H9 (cell line): ENCODE data around the gene CRY1. TPM values are rescaled to one million over a fixed set of nuclear protein-coding genes. Genes with fewer than 3 reads are reported as not detected.

Source experiments
- DNase-seq: peaks from one replicate; pipeline ENCODE4 v3.0.0-alpha.2; 2017
- H2AFZ ChIP-seq: one replicate; pipeline ENCODE4 v1.6.1; 2013; ENCODE audit warnings: mild to moderate bottlenecking, low read length, control low read depth, moderate library complexity
- H2AK5ac ChIP-seq: 2 replicates; pipeline ENCODE4 v1.6.1; 2013; ENCODE audit warnings: low read length, control low read depth, mixed read lengths; ENCODE audit not compliant: insufficient read length
- H2BK120ac ChIP-seq: one replicate; pipeline ENCODE4 v1.6.1; 2013; ENCODE audit warnings: low read depth, mild to moderate bottlenecking, low read length, control low read depth, inconsistent platforms; ENCODE audit not compliant: poor library complexity, severe bottlenecking
- H2BK12ac ChIP-seq: 2 replicates; pipeline ENCODE4 v1.6.1; 2013; ENCODE audit warnings: low read length, control low read depth, mixed read lengths, low read depth; ENCODE audit not compliant: insufficient read length
- H2BK15ac ChIP-seq: 2 replicates; pipeline ENCODE4 v1.6.1; 2013; ENCODE audit warnings: low read depth, low read length, control low read depth
- H2BK20ac ChIP-seq: one replicate; pipeline ENCODE4 v1.6.1; 2013; ENCODE audit warnings: low read depth, mild to moderate bottlenecking, low read length, control low read depth, inconsistent platforms; ENCODE audit not compliant: poor library complexity, severe bottlenecking
- H2BK5ac ChIP-seq: 2 replicates; pipeline ENCODE4 v1.6.1; 2013; ENCODE audit warnings: low read length, control low read depth, mixed read lengths; ENCODE audit not compliant: insufficient read length
- H3K14ac ChIP-seq: 2 replicates; pipeline ENCODE4 v1.6.1; 2013; ENCODE audit warnings: low read length, control low read depth; ENCODE audit not compliant: insufficient read depth
- H3K18ac ChIP-seq: 2 replicates; pipeline ENCODE4 v1.6.1; 2013; ENCODE audit warnings: low read depth, mild to moderate bottlenecking, mixed read lengths, low read length, control low read depth; ENCODE audit not compliant: insufficient read length
- H3K23ac ChIP-seq: 2 replicates; pipeline ENCODE4 v1.6.1; 2013; ENCODE audit warnings: low read length, control low read depth, mixed read lengths, low read depth; ENCODE audit not compliant: insufficient read length
- H3K23me2 ChIP-seq: 2 replicates; pipeline ENCODE4 v1.6.1; 2013; ENCODE audit warnings: low read depth, mild to moderate bottlenecking, mixed read lengths, low read length, control low read depth; ENCODE audit not compliant: insufficient read length, poor library complexity, severe bottlenecking
- H3K27ac ChIP-seq: 2 replicates; pipeline ENCODE4 v1.5.1; 2013; ENCODE audit warnings: low read length, control low read depth, mixed read lengths, low read depth; ENCODE audit not compliant: insufficient read length
- H3K27me3 ChIP-seq: 2 replicates; pipeline ENCODE4 v1.6.1; 2013; ENCODE audit warnings: low read length, control low read depth, inconsistent platforms; ENCODE audit not compliant: insufficient read depth
- H3K4ac ChIP-seq: 2 replicates; pipeline ENCODE4 v1.6.1; 2013; ENCODE audit warnings: low read depth, mild to moderate bottlenecking, control low read depth, inconsistent platforms, low read length, moderate library complexity
- H3K4me1 ChIP-seq: 2 replicates; pipeline ENCODE4 v1.6.1; 2013; ENCODE audit warnings: low read length, control low read depth, inconsistent platforms; ENCODE audit not compliant: insufficient read depth
- H3K4me2 ChIP-seq: 2 replicates; pipeline ENCODE4 v1.6.1; 2013; ENCODE audit warnings: low read length, control low read depth, mixed read lengths; ENCODE audit not compliant: insufficient read length, insufficient read depth
- H3K56ac ChIP-seq: 2 replicates; pipeline ENCODE4 v1.6.1; 2013; ENCODE audit warnings: low read depth, mild to moderate bottlenecking, mixed read lengths, low read length, control low read depth; ENCODE audit not compliant: insufficient read length
- H3K79me1 ChIP-seq: 2 replicates; pipeline ENCODE4 v1.6.1; 2013; ENCODE audit warnings: low read depth, mild to moderate bottlenecking, moderate library complexity, low read length, control low read depth, inconsistent platforms; ENCODE audit not compliant: insufficient read depth, poor library complexity, severe bottlenecking
- H3K79me2 ChIP-seq: 2 replicates; pipeline ENCODE4 v1.6.1; 2013; ENCODE audit warnings: low read length, control low read depth, inconsistent platforms; ENCODE audit not compliant: insufficient read depth
- H3K9ac ChIP-seq: 2 replicates; pipeline ENCODE4 v1.6.1; 2013; ENCODE audit warnings: low read length, control low read depth, mixed read lengths; ENCODE audit not compliant: insufficient read length; ENCODE audit errors: extremely low read depth
- H3K9me3 ChIP-seq: one replicate; pipeline ENCODE4 v1.6.1; 2013; ENCODE audit warnings: low read depth, low read length, inconsistent platforms; ENCODE audit not compliant: control insufficient read depth
- H3T11ph ChIP-seq: one replicate; pipeline ENCODE4 v1.6.1; 2013; ENCODE audit warnings: mild to moderate bottlenecking, low read length, control low read depth, inconsistent platforms
- H4K20me1 ChIP-seq: one replicate; pipeline ENCODE4 v1.6.1; 2013; ENCODE audit not compliant: control insufficient read depth, insufficient read length, insufficient read depth
- H4K5ac ChIP-seq: 2 replicates; pipeline ENCODE4 v1.6.1; 2013; ENCODE audit warnings: low read depth, mild to moderate bottlenecking, mixed read lengths, low read length, control low read depth; ENCODE audit not compliant: insufficient read length
- H4K8ac ChIP-seq: replicated peaks from 2 replicates; pipeline ENCODE4 v1.6.1; 2013; ENCODE audit warnings: low read length, control low read depth, mixed read lengths, low read depth; ENCODE audit not compliant: insufficient read length
- H4K91ac ChIP-seq: 2 replicates; pipeline ENCODE4 v1.6.1; 2013; ENCODE audit warnings: low read depth, mild to moderate bottlenecking, moderate library complexity, mixed read lengths, low read length, control low read depth; ENCODE audit not compliant: insufficient read length
- H3K27ac Mint-ChIP-seq, 3 experiments: 2 replicates in 2 of 3; 3 replicates in 1 of 3; pipeline ENCODE4 v1.8.0; 2020 to 2021; ENCODE audit warnings: mixed read lengths in 3 of 3, mild to moderate bottlenecking in 1 of 3, moderate library complexity in 1 of 3
- H3K27me3 Mint-ChIP-seq: 2 replicates; pipeline ENCODE4 v1.8.0; 2021; ENCODE audit warnings: low read depth, mild to moderate bottlenecking, moderate library complexity, mixed read lengths
- H3K36me3 Mint-ChIP-seq, 3 experiments: 2 replicates in 2 of 3; 3 replicates in 1 of 3; pipeline ENCODE4 v1.8.0; 2020 to 2021; ENCODE audit warnings: low read depth in 3 of 3, mixed read lengths in 3 of 3; ENCODE audit not compliant: insufficient read depth in 1 of 3
- H3K4me1 Mint-ChIP-seq, 2 experiments: 2 replicates each; pipeline ENCODE4 v1.8.0; 2020; ENCODE audit warnings: mixed read lengths in 2 of 2
- H3K4me3 Mint-ChIP-seq, 2 experiments: 2 replicates in 1 of 2; 3 replicates in 1 of 2; pipeline ENCODE4 v1.8.0; 2020 to 2021; ENCODE audit warnings: mild to moderate bottlenecking in 2 of 2, mixed read lengths in 2 of 2, moderate library complexity in 1 of 2
- H3K9me3 Mint-ChIP-seq, 2 experiments: 2 replicates in 1 of 2; 3 replicates in 1 of 2; pipeline ENCODE4 v1.8.0; 2020; ENCODE audit warnings: mild to moderate bottlenecking in 2 of 2, mixed read lengths in 2 of 2, moderate library complexity in 1 of 2
- WGBS: extraction: QIAGEN DNeasy Blood & Tissue Kit; methylation state at CpG from one replicate; pipeline ENCODE4 v1.1.7; 2013; ENCODE audit warnings: missing lambda C conversion rate, low lambda C conversion rate, mixed read lengths; ENCODE audit not compliant: insufficient read length; ENCODE audit errors: extremely low coverage; 5-methylcytosine and 5-hydroxymethylcytosine counted together
- total RNA-seq: library from RNA; stranded (reverse); gene quantifications from 2 replicates; pipeline ENCODE4 v1.2.1, GENCODE V29; 2021
- TF ChIP-seq, protein P1 (sequence below): fragments of 200-600 bp; sonication (generic); conservative IDR thresholded peaks from 3 replicates; pipeline ENCODE4 v1.8.0; 2021; ENCODE audit warnings: antibody characterized with exemption, mild to moderate bottlenecking

CRY1 gene
- total RNA-seq, 1 experiment from 2014 or later, result 23.5 TPM

DNA sequence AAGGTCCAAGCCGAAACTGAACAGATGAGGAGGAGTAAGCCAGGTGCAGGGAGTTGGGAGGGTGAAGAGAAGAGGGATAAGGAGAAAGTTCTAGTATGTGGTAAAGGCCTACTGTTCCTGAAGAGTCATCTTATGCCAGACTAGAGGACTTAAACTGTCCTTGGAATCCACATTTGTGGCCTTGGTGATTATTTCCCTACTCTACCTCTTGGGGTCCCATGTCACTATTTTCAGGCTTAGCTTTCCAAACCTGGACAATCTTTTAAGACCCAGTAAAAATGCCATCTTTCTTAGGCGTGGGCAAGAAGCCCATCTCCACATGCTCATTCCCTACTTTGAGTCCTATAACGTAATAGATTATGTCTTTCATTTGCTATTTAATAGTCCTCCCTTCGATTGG lies 40.1 kb upstream of the CRY1 start:
- peaks cover 21 to 22% of the 10 kb centered on the region in 2 experiments for H3K4me1 Mint-ChIP-seq
- H2AFZ ChIP-seq, result no peak overlapping the region
- H3K4ac ChIP-seq, result no peak overlapping the region
- no peak overlapping the region for H2BK5ac ChIP-seq
- H2BK120ac ChIP-seq, result no peak overlapping the region
- no peak overlapping the region for H3K9ac ChIP-seq
- TF ChIP-seq, protein P1, sequence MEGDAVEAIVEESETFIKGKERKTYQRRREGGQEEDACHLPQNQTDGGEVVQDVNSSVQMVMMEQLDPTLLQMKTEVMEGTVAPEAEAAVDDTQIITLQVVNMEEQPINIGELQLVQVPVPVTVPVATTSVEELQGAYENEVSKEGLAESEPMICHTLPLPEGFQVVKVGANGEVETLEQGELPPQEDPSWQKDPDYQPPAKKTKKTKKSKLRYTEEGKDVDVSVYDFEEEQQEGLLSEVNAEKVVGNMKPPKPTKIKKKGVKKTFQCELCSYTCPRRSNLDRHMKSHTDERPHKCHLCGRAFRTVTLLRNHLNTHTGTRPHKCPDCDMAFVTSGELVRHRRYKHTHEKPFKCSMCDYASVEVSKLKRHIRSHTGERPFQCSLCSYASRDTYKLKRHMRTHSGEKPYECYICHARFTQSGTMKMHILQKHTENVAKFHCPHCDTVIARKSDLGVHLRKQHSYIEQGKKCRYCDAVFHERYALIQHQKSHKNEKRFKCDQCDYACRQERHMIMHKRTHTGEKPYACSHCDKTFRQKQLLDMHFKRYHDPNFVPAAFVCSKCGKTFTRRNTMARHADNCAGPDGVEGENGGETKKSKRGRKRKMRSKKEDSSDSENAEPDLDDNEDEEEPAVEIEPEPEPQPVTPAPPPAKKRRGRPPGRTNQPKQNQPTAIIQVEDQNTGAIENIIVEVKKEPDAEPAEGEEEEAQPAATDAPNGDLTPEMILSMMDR, result no peak; the same call in 2 of the 3 replicates
- H3K79me1 ChIP-seq, result no peaks in the 10 kb centered on the region
- H3K56ac ChIP-seq, result no peak overlapping the region
- peaks cover 8% of the 10 kb centered on the region; the same call in 1 of the 2 replicates for H3K27me3 Mint-ChIP-seq
- H4K20me1 ChIP-seq, result no peaks in the 10 kb centered on the region
- 0 out of 2 replicates have a peak, but pooled peaks cover 2% of the 10 kb centered on the region for H3K4me1 ChIP-seq
- H2BK20ac ChIP-seq, result no peak overlapping the region
- H3K4me2 ChIP-seq, result no peak overlapping the region
- H2AK5ac ChIP-seq, result no peak overlapping the region
- no peak overlapping the region for H3K18ac ChIP-seq
- H3K27ac ChIP-seq, result no peak overlapping the region
- H2BK12ac ChIP-seq, result no peak overlapping the region
- no peak overlapping the region for H4K5ac ChIP-seq
- H4K91ac ChIP-seq, result no peak overlapping the region
- no peak overlapping the region for H2BK15ac ChIP-seq
- H3K14ac ChIP-seq, result no peak overlapping the region
- no peaks in the 10 kb centered on the region for H3K79me2 ChIP-seq
- no peaks in the 10 kb centered on the region for H3K27me3 ChIP-seq
- no peak overlapping the region for H3K27ac Mint-ChIP-seq
- no peak for DNase-seq
- no peak overlapping the region for H4K8ac ChIP-seq
- no peak overlapping the region for H3K23ac ChIP-seq
- H3T11ph ChIP-seq, result no peak overlapping the region
- H3K9me3 Mint-ChIP-seq, result peaks cover 0 to 7% of the 10 kb centered on the region in 2 experiments; a peak in 4 of 5 replicates
- H3K36me3 Mint-ChIP-seq, result peaks cover 0 to 2% (median 0%) of the 10 kb centered on the region in 3 experiments; a peak in 2 of 7 replicates
- no CpG with 5 or more reads among the region's 4 CpGs for WGBS
- H3K23me2 ChIP-seq, result no peaks in the 10 kb centered on the region
- H3K9me3 ChIP-seq, result no peaks in the 10 kb centered on the region
- no peak overlapping the region for H3K4me3 Mint-ChIP-seq
